ENCODE results near the gene CTBP2.

- no peak for TF ChIP-seq EZH2phosphoT487 (IDR thresholded peaks at IDR 0.05; ENCODE audit: borderline replicate concordance, low read length)
- TF ChIP-seq CTCF (IDR thresholded peaks at IDR 0.05; ENCODE audit: low read depth, low read length, poor library complexity, severe bottlenecking) = no peak
Observed at GRCh38 chr10:125060026-125060425, 100.3 kb downstream of the CTBP2 start.
